Measurements from ENCODE around the gene CRYZ. TPM values are rescaled to one million over a fixed set of nuclear protein-coding genes. Genes with fewer than 3 reads are reported as not detected.

CRYZ gene, protein sequence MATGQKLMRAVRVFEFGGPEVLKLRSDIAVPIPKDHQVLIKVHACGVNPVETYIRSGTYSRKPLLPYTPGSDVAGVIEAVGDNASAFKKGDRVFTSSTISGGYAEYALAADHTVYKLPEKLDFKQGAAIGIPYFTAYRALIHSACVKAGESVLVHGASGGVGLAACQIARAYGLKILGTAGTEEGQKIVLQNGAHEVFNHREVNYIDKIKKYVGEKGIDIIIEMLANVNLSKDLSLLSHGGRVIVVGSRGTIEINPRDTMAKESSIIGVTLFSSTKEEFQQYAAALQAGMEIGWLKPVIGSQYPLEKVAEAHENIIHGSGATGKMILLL
- total RNA-seq (2022; extraction: Qiagen RNA extraction; ENCODE audit: low read depth): 53.0 to 71.2 TPM (median 63.5 TPM) in 5 replicates

DNA sequence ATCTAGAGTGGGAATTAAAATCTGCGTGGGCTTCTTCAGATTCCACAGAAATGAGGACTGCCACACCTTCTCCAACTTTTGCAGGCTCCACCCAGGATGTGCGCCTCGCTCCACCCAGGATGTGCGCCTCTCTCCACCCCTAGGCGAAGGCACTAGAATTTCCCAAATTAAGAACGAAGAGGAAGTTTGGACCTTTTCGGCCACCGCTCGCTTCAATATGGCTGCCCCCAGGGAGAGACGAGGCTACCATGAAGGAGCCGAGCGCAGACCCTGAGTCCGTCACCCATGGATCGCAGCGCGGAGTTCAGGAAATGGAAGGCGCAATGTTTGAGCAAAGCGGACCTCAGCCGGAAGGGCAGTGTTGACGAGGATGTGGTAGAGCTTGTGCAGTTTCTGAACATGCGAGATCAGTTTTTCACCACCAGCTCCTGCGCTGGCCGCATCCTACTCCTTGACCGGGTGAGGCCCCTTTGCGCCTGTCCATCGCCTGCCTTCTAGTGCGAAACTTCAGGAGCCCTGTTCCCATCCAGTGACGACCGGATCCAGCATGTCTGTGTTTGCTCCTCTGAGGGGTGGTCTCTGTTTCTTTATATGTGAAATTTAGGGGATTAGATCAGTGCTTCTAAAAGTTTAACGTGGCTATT lies at the start of gene CRYZ, which contains the start of gene TYW3:
TSS of gene CRYZ (minus strand) at position 91 of the 644 bp plus-strand sequence. CDS start 8,229 bp downstream, outside the sequence.
TSS of gene TYW3 (plus strand) at position 193 of the 644 bp plus-strand sequence. CDS start at position 286, 93 bp downstream.

DNA sequence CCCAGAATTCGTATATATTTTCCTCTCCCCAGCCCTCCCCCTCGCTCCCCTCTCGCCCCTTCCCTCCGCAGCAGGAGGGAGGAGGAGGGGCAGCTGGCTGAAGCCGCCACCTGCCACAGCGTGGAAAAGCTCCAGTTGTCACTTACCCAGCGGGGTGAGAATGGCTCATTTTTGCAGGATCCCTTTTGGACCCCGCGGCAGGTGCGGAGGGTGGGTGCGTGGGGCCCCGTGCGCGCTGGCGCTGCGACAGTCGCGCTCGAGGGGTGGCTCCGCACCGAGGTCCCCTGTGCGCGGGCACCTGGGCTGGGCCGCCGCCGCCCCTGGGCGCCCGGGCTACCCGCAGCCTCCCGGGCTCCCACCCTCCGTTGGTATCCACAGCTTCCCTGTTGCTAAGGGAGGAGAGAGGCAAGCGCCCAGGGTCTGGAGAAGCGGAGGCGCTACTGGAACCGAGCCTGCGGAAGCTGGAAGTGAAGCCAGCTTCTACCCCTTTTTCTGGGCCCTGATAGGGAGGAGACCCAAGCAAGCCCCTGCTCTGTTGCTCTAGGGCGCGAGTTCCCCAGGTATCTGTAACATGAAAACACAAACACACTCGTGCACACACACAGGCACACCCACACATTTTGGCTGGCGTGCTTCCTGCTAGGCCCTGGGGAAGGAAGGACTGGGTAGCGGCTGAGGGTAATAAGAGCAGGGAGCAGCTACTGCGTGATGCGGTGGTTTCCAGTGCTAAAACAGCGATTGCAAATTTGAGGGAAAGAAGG lies 59.3 kb downstream of the CRYZ start, which contains the start of gene ERICH3:
TSS of gene ERICH3 (minus strand) at position 442 of the 761 bp plus-strand sequence. CDS start at position 169, 273 bp downstream.

Other genes with a start within 250 kb of the CRYZ start
- gene LRRC53, start 220.4 kb downstream of the CRYZ start, total RNA-seq (2022; extraction: Qiagen RNA extraction; ENCODE audit: low read depth): not detected in 5 replicates
- gene ERICH3, start 59.3 kb downstream of the CRYZ start, total RNA-seq (2022; extraction: Qiagen RNA extraction; ENCODE audit: low read depth): not detected in 5 replicates
- gene TYW3, start 102 bp upstream of the CRYZ start, total RNA-seq (2022; extraction: Qiagen RNA extraction; ENCODE audit: low read depth): 14.8 to 21.1 TPM (median 19.6 TPM) in 5 replicates

Measured in A549 treated with DMSO at 1 μM for 4 hours (cell line).